H1 (cell line): ENCODE results near the gene AFAP1L1.

Experiments used
- CTCF ChIP-seq, 3 experiments: IDR thresholded peaks; 1 replicate in 2 of 3; 2 replicates in 1 of 3; pipeline versions ENCODE4 v1.5.1 to v1.6.1; 2011; ENCODE audit warnings: low read length in 3 of 3, mild to moderate bottlenecking in 3 of 3, inconsistent platforms in 2 of 3, low read depth in 1 of 3, moderate library complexity in 1 of 3; ENCODE audit not compliant: insufficient read depth in 1 of 3; ENCODE audit errors: control extremely low read depth in 1 of 3
- GABPA ChIP-seq: IDR thresholded peaks from 2 replicates; pipeline ENCODE4 v1.6.1; 2011; ENCODE audit warnings: mild to moderate bottlenecking, low read length, moderate library complexity, borderline replicate concordance; ENCODE audit not compliant: insufficient read depth
- PHF8 ChIP-seq: fragments of 200-600 bp; sonication (generic); conservative IDR thresholded peaks from 2 replicates; pipeline ENCODE4 v1.7.1; 2012; ENCODE audit warnings: low read depth, mild to moderate bottlenecking, inconsistent platforms, low read length, moderate library complexity
- USF2 ChIP-seq: IDR thresholded peaks from 2 replicates; pipeline ENCODE4 v1.6.1; 2011; ENCODE audit warnings: low read length, improper control_type of control experiment

GRCh38 chr5:149379818-149380374 is 108.2 kb downstream of the AFAP1L1 start:
- no peak for TF ChIP-seq GABPA
- no peak for TF ChIP-seq CTCF (IDR thresholded peaks at IDR 0.05; ENCODE audit: control extremely low read depth in 1 of 3, insufficient read depth in 1 of 3, low read depth in 1 of 3, low read length in 3 of 3)
- TF ChIP-seq USF2, result no peak
- TF ChIP-seq PHF8, result no peak
